ENCODE results near the gene NDUFB3.
"Not testable (repeated sequence)": the region's sequence is repeated elsewhere in the genome, so short reads cannot be mapped to it uniquely, and the experiment has no call there.

The NDUFB3 gene

GRCh38 chr2:201074996-201075395 lies 3.2 kb downstream of the NDUFB3 start:
- DNase-seq (ENCODE audit: low read depth): no peak
- no peak overlapping the region for H3K4me3 ChIP-seq (ENCODE audit: low read depth, low read length)

- no peak for DNase-seq (ENCODE audit: low read depth)
- H3K4me3 ChIP-seq (ENCODE audit: low read depth, low read length): no peak overlapping the region
Measured at GRCh38 chr2:201084863-201085262, 13.1 kb downstream of the NDUFB3 start.

- no peak for DNase-seq (ENCODE audit: low read depth)
- H3K4me3 ChIP-seq (ENCODE audit: low read depth, low read length): no peak overlapping the region
Measured at GRCh38 chr2:201090574-201090973, 18.8 kb downstream of the NDUFB3 start.

- DNase-seq (ENCODE audit: low read depth): no peak
- no peak overlapping the region for H3K4me3 ChIP-seq (ENCODE audit: low read depth, low read length)
Measured at GRCh38 chr2:201093573-201093972, 21.8 kb downstream of the NDUFB3 start.

- no peak overlapping the region for H3K4me3 ChIP-seq (ENCODE audit: low read depth, low read length)
- no peak for DNase-seq (ENCODE audit: low read depth)
Measured at GRCh38 chr2:201100497-201100896, 28.7 kb downstream of the NDUFB3 start.

- no peak overlapping the region for H3K4me3 ChIP-seq (ENCODE audit: low read depth, low read length)
- no peak for DNase-seq (ENCODE audit: low read depth)
Measured at GRCh38 chr2:201105759-201106158, 34.0 kb downstream of the NDUFB3 start.

- no peak for DNase-seq (ENCODE audit: low read depth)
- no peak overlapping the region for H3K4me3 ChIP-seq (ENCODE audit: low read depth, low read length)
Measured at GRCh38 chr2:201107624-201108023, 35.8 kb downstream of the NDUFB3 start.

- DNase-seq (ENCODE audit: low read depth): no peak
- no peak overlapping the region for H3K4me3 ChIP-seq (ENCODE audit: low read depth, low read length)
Measured at GRCh38 chr2:201108341-201108740, 36.5 kb downstream of the NDUFB3 start.

- no peak for DNase-seq (ENCODE audit: low read depth)
- no peak overlapping the region for H3K4me3 ChIP-seq (ENCODE audit: low read depth, low read length)
Measured at GRCh38 chr2:201109186-201109585, 37.4 kb downstream of the NDUFB3 start.

- no peak for DNase-seq (ENCODE audit: low read depth)
- no peak overlapping the region for H3K4me3 ChIP-seq (ENCODE audit: low read depth, low read length)
Measured at GRCh38 chr2:201110615-201111014, 38.8 kb downstream of the NDUFB3 start.

GRCh38 chr2:201111096-201111495 lies 39.3 kb downstream of the NDUFB3 start:
- no peak for DNase-seq (ENCODE audit: low read depth)
- H3K4me3 ChIP-seq (ENCODE audit: low read depth, low read length): no peak overlapping the region

- no peak for DNase-seq (ENCODE audit: low read depth)
- no peak overlapping the region for H3K4me3 ChIP-seq (ENCODE audit: low read depth, low read length)
Measured at GRCh38 chr2:201114350-201114749, 42.5 kb downstream of the NDUFB3 start.

GRCh38 chr2:201114846-201115245 lies 43.0 kb downstream of the NDUFB3 start:
- DNase-seq (ENCODE audit: low read depth): no peak
- H3K4me3 ChIP-seq (ENCODE audit: low read depth, low read length): no peak overlapping the region

- peak; percentile 31 for DNase-seq (ENCODE audit: low read depth)
- H3K4me3 ChIP-seq (ENCODE audit: low read depth, low read length): peak within 1 kb of the TSS; percentile 72
Measured at GRCh38 chr2:201116115-201116958, 44.5 kb downstream of the NDUFB3 start, which contains the start of gene CFLAR. Gene CFLAR, plus strand, starts transcription at chr2:201116164. Its CDS starts 13,702 bp downstream, at chr2:201129866.

- peak overlapping the region; percentile 72 for H3K4me3 ChIP-seq (ENCODE audit: low read depth, low read length)
- peak; percentile 68 for DNase-seq (ENCODE audit: low read depth)
Measured at GRCh38 chr2:201116959-201117734, 45.3 kb downstream of the NDUFB3 start.

GRCh38 chr2:201117735-201118094 lies 45.9 kb downstream of the NDUFB3 start:
- DNase-seq (ENCODE audit: low read depth): not testable (repeated sequence)

GRCh38 chr2:201118121-201118960 lies 46.5 kb downstream of the NDUFB3 start:
- H3K4me3 ChIP-seq (ENCODE audit: low read depth, low read length): peak overlapping the region; percentile 72
- DNase-seq (ENCODE audit: low read depth): peak; percentile 49

More at GRCh38 chr2:201117735-201118094, 45.9 kb downstream of the NDUFB3 start:
- H3K4me3 ChIP-seq (ENCODE audit: low read depth, low read length): peak overlapping the region; percentile 72

GRCh38 chr2:201118961-201119854 lies 47.4 kb downstream of the NDUFB3 start:
- peak overlapping the region; percentile 72 for H3K4me3 ChIP-seq (ENCODE audit: low read depth, low read length)
- DNase-seq (ENCODE audit: low read depth): no peak

GRCh38 chr2:201122276-201122675 lies 50.5 kb downstream of the NDUFB3 start:
- no peak overlapping the region for H3K4me3 ChIP-seq (ENCODE audit: low read depth, low read length)
- peak; percentile 17 for DNase-seq (ENCODE audit: low read depth)

Measured in skeletal muscle cell (primary cell).